Measurements from ENCODE around the gene YAE1.
A peak's percentile ranks its signal among the peaks of the same experiment; 100 is the strongest.

YAE1 gene

GRCh38 chr7:39609113-39609934, 43.1 kb downstream of the YAE1 start:
- DNase-seq: peak; percentile 67

GRCh38 chr7:39609935-39610263, 43.7 kb downstream of the YAE1 start:
- no peak for DNase-seq

GRCh38 chr7:39613577-39613976, 47.4 kb downstream of the YAE1 start:
- DNase-seq: no peak

- no peak for DNase-seq
Observed at GRCh38 chr7:39614299-39614698, 48.1 kb downstream of the YAE1 start.

- DNase-seq: no peak
Observed at GRCh38 chr7:39615350-39615975, 49.3 kb downstream of the YAE1 start.

GRCh38 chr7:39616138-39616537, 49.9 kb downstream of the YAE1 start:
- no peak for DNase-seq

GRCh38 chr7:39617005-39617404, 50.8 kb downstream of the YAE1 start:
- DNase-seq: no peak

- no peak for DNase-seq
Observed at GRCh38 chr7:39618868-39619267, 52.7 kb downstream of the YAE1 start.

GRCh38 chr7:39620486-39620885, 54.3 kb downstream of the YAE1 start:
- DNase-seq: no peak

- DNase-seq: no peak
Observed at GRCh38 chr7:39621261-39621660, 55.1 kb downstream of the YAE1 start.

GRCh38 chr7:39621784-39622411, 55.7 kb downstream of the YAE1 start:
- peak; percentile 80 for DNase-seq

All from hematopoietic multipotent progenitor cell treated with erythropoietin and hydrocortisone succinate and interleukin-3 and kit ligand, for 4 days (in vitro differentiated cells).